ENCODE results near the gene TTC28.

The TTC28 gene

GRCh38 chr22:28118957-28119631, 560.5 kb downstream of the TTC28 start:
- CTCF ChIA-PET: interaction anchor here (0.8 to 1.4 kb wide), 2 partner anchors 10 to 11 kb away, joined by 5 read pairs; no protein-coding TSS in a partner anchor
- TF ChIP-seq, protein P1, sequence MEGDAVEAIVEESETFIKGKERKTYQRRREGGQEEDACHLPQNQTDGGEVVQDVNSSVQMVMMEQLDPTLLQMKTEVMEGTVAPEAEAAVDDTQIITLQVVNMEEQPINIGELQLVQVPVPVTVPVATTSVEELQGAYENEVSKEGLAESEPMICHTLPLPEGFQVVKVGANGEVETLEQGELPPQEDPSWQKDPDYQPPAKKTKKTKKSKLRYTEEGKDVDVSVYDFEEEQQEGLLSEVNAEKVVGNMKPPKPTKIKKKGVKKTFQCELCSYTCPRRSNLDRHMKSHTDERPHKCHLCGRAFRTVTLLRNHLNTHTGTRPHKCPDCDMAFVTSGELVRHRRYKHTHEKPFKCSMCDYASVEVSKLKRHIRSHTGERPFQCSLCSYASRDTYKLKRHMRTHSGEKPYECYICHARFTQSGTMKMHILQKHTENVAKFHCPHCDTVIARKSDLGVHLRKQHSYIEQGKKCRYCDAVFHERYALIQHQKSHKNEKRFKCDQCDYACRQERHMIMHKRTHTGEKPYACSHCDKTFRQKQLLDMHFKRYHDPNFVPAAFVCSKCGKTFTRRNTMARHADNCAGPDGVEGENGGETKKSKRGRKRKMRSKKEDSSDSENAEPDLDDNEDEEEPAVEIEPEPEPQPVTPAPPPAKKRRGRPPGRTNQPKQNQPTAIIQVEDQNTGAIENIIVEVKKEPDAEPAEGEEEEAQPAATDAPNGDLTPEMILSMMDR (IDR thresholded peaks at IDR 0.05; ENCODE audit: insufficient read depth, low read length, missing control alignments): no peak
- H3K4me3 ChIP-seq (ENCODE audit: low read depth, low read length): no peak overlapping the region
- no peak for DNase-seq (ENCODE audit: low read depth, low spot score)
- POLR2A ChIA-PET: no interaction called here

DNA sequence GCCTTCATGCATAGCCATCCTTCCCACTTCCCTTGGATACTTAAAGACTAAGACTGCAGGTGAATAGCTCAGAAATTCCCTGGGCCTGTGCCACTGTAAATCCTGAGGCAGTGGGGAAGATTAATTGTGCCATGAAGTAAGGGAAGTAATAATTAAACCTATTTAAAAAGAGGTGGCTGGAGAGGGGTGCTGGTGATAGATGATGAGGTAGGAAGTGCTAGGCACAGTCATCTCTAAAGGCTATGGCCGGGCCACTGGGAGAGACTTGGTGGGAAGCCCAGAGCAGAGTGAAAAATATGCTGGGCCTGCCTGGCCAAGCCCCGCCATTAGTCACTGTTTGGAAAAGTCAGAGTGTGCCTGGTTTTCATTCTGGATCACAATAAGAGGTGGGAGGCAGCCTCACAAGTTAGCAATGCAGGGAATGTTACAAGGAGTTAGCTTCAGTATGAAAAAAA, 563.4 kb downstream of the TTC28 start:
- POLR2A ChIA-PET: interaction anchor here (0.7 to 0.9 kb wide), 2 partner anchors 24 to 79 kb away, joined by 3 to 4 read pairs; no protein-coding TSS in a partner anchor
- TF ChIP-seq, protein P1 (IDR thresholded peaks at IDR 0.05; ENCODE audit: insufficient read depth, low read length, missing control alignments): no peak
- peak; percentile 58 for DNase-seq (ENCODE audit: low read depth, low spot score)
- no peak overlapping the region for H3K4me3 ChIP-seq (ENCODE audit: low read depth, low read length)
- CTCF ChIA-PET: interaction anchor here (1.0 kb wide), 2 partner anchors 9 to 16 kb away, joined by 3 to 4 read pairs; no protein-coding TSS in a partner anchor

- no peak overlapping the region for H3K4me3 ChIP-seq (ENCODE audit: low read depth, low read length)
- TF ChIP-seq, protein P1 (IDR thresholded peaks at IDR 0.05; ENCODE audit: insufficient read depth, low read length, missing control alignments): no peak
- ChIA-PET POLR2A (interaction anchor here (0.9 kb wide), 1 partner anchor 24 kb away, joined by 4 read pairs; no protein-coding TSS in a partner anchor), CTCF (interaction anchor here (1.0 to 1.4 kb wide), 3 partner anchors 12 to 479 kb away, joined by 3 read pairs; no protein-coding TSS in a partner anchor)
- no peak for DNase-seq (ENCODE audit: low read depth, low spot score)
These were observed 564.2 kb downstream of the TTC28 start for GRCh38 chr22:28115426-28115825.

DNA sequence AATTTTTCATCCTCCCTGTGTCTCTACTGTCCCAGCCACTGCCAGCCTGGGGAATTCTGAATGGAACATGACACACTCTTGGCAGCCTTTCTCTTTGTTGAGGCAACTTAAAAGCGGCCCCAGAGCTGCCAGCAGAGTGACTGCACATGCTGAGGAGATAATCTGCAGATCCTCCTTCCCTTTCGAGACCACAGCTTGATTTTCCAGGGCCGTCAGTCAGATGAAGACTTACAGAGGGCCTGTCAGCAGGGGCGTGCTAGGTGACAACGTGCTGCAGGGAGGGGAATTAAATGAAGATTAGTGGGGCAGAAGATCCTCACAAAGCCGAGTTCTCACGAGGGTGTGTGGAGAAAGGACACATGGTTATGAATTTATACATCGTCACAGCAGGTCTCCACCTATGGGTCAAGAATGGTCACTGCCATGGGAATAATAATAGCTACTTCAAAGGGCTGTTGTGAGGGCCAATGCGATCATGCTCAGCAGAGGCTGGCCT, 567.0 kb downstream of the TTC28 start:
- H3K4me3 ChIP-seq (ENCODE audit: low read depth, low read length): no peak overlapping the region
- no peak for DNase-seq (ENCODE audit: low read depth, low spot score)
- TF ChIP-seq, protein P1 (IDR thresholded peaks at IDR 0.05; ENCODE audit: insufficient read depth, low read length, missing control alignments): peak; percentile 47
- ChIA-PET POLR2A (no interaction called here), CTCF (interaction anchor here (0.6 to 3.1 kb wide), 16 partner anchors 9 to 483 kb away, joined by 3 to 26 read pairs (median 5); no protein-coding TSS in a partner anchor)

DNA sequence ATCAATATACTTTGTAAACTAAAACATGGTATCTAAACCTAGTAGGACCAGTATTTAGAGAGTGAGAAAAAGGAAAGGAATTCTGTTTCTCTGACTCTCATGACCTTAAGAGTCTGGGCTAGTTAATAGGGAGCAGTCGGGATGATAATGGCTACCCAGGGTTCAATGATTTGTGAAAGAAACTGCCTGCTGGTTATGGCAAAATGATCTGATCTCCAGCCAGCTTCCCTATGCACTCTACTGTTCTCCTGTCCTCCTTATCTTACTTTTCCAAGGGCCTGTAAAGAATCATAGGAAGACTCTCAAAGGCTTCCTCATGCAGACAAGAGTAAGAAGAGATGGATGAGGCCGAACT, 567.5 kb downstream of the TTC28 start:
- ChIA-PET POLR2A (no interaction called here), CTCF (interaction anchor here (0.9 to 3.1 kb wide), 15 partner anchors 9 to 484 kb away, joined by 3 to 26 read pairs (median 5); no protein-coding TSS in a partner anchor)
- TF ChIP-seq, protein P1 (IDR thresholded peaks at IDR 0.05; ENCODE audit: insufficient read depth, low read length, missing control alignments): no peak
- H3K4me3 ChIP-seq (ENCODE audit: low read depth, low read length): no peak overlapping the region
- DNase-seq (ENCODE audit: low read depth, low spot score): no peak

DNA sequence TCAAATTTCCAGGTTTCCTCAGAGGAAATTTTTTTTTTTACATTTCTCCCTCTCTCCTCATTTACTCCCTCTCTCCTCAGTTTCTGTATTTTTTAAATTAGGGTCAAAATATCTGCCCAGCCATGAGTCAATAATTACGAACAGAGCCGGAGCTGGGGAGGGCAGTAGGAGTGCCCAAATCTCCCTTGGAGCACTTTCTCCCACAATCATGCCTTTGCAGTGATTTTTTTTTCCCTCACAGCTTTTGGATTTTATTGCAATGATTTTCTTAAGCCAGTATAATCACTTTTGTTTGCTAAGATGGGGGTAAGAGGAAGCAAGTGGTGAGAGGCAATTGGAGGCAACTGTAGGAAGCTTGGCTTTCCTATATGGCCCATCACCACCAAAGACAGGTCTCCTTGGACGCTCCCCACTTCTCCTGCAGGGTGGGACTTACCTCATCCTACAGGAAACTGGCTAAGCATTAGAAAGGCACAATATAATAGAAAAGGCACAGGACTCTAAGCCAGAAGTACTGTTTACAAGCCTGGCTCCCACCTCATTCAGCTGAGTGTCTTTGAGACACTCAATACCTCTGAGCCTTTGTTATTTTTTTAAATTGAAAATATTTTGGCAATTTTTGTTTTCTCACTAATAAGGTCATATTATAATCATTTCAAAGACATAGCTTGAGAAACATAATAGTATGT, 568.0 kb downstream of the TTC28 start:
- TF ChIP-seq, protein P1 (IDR thresholded peaks at IDR 0.05; ENCODE audit: insufficient read depth, low read length, missing control alignments): no peak
- DNase-seq (ENCODE audit: low read depth, low spot score): no peak
- POLR2A ChIA-PET: no interaction called here
- H3K4me3 ChIP-seq (ENCODE audit: low read depth, low read length): no peak overlapping the region
- CTCF ChIA-PET: interaction anchor here (0.6 to 3.1 kb wide), 15 partner anchors 9 to 484 kb away, joined by 3 to 26 read pairs (median 4); no protein-coding TSS in a partner anchor

Data from AG04449 (cell line).